HG03378 (cell line): Measurements from ENCODE around the gene FRRS1.
A peak's percentile ranks its signal among the peaks of the same experiment; 100 is the strongest.
"Not testable (repeated sequence)": the region's sequence is repeated elsewhere in the genome, so short reads cannot be mapped to it uniquely, and the experiment has no call there.

Experiments used
- ATAC-seq: cut with Tn5 transposase; IDR thresholded peaks from one replicate; pipeline ENCODE4 v1.9.1; 2021; ENCODE audit warnings: mild to moderate bottlenecking, moderate library complexity; ENCODE audit not compliant: unreplicated experiment

Gene FRRS1

DNA sequence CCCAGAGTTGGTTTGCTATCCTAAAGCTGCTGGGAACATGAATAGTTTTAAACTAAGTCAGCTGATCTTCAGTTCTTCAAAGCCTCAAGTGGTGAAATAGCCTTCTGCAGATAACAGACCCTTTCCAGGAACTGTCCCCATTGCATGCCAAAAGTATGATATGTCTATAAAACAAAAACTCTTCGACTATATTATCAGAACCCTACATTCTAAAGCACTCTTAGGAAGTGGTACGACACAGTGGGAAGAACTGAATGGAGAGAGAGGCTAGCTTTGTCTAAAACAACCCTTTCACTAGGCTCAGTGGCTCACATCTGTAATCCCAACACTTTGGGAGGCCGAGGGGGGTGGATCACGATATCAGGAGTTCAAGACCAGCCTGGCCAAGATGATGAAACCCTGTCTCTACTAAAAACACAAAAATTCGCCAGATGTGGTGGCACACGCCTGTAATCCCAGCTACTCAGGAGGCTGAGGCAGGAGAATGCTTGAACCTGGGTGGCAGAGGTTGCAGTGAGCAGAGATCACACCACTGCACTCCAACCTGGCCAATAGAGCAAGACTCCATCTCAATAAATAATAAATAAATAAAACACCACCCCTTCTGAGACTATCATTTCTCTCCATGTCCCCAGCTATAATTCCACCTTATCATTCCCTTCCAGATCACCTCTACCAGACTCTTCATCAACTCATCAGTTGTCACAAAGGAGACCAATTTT is 2.2 kb upstream of the FRRS1 start:
- no peak for ATAC-seq

DNA sequence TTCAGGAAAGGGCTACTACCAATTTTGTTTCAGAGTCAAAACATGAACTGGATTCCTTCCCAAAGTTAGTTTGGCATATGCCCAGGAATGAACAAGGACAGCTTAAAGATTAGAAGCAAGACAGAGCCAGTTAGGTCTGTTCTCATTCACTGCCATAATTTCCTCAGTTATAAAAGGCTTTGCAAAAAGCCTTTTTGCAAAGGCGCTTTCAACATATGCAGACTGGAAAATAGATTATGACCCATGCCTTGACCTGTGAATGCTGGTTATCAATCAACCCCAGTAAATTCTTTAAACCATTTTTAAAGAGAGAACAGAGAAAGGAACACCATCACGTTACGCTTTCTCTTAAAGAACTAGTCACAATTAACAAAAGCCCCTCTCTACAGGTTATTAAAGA is 1.7 kb upstream of the FRRS1 start:
- no peak for ATAC-seq

DNA sequence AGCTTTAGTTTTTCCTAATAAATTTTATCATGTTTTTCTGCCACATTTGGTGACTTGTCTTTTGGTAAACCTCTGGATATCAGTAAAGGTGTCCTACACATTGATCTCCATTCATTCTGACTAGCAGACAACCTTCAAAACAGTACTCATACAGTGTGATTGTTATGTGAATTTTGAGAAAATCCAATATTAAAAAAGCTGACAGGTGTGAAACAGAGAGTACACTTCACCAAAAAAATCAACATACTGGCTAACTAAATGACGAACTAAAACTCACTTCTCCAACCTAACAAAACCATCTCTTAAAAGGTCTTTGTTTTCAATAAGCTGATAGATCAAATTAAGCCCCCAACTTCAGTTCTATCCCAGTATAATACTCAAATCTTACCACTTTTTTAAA is 1.5 kb downstream of the FRRS1 start:
- ATAC-seq, result no peak

DNA sequence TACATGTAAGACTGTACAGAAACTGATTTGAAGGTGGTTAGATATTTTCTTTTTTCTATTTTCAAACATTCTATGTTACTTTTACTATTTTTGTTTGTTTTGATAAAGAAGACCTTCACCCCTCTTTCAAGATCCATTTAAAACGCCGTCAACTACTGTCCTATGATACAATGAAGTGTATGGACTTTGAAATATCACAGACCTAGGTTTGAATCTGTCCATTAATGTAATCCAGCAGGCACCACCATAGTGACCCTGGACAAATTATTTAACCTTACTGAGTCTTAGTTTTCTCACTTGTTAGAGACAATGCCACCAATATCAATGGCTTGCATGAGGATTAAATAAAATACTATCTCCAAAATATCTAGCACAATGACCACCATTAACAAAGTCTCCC is 2.0 kb downstream of the FRRS1 start:
- ATAC-seq, result no peak

DNA sequence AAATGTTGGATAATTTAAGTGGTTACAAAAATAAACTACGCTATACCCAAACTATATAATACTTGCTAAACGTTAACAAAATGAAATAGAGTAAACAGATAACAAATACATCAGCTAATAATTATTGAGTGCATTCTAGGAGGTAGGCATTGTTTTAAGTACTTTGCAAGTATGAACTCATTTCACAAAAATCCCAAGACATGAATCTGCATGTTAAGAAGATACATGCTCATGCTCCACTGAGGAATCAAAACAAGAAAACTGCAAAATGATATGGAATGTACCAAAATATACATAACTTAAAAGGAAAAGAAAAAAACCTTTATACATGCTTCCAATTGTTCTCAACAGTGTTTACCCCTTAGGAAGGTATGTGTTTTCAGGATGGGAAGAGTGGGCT is 2.5 kb downstream of the FRRS1 start:
- no peak for ATAC-seq

DNA sequence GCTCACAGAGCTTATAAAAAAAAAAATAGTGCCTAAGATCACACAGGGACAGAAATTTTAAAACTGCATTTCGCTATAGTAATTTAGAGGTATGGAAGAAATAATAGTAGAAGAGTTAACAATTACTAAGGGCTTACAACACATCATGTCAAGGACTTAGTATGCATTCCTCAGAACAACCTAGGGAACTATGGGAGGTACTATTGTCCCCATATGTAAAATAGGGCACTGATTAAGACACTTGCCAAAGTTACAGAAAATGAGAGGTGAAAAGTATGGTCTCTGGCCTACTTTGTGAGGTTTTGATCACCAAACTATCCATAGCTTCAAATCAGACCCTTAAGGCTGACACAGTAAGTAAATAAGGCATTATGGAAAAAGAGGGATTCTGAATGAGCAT is 4.7 kb downstream of the FRRS1 start:
- no peak for ATAC-seq

DNA sequence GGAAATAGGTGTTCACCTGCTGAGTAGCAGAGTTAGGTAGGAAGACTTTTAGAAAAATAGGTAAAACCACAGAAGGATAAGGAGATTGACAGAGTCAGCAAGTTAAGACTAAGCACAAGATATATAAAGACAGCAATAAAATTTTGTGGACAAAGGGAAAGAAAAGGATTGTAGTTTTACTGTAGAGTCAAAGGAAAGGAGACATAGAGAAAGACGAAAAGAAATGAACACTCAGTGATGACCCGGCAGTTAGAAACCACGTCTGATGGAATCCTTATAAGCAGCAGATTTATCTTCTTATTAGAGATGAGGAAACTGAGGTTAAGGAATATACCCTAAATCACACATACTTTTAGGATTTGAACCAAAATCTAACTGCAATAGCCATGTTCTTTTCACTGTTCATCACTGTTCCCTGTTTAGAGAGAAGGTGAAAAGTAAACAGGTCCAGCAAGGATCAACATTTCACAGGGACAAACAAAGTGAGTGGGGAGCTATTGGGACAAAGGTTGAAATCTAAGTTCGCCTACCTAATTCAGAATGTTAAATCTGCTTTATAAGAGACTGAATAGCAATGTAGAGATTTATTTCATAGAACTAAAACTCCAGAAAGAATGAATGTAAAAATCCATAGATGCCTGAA is 6.8 kb downstream of the FRRS1 start:
- no peak for ATAC-seq

DNA sequence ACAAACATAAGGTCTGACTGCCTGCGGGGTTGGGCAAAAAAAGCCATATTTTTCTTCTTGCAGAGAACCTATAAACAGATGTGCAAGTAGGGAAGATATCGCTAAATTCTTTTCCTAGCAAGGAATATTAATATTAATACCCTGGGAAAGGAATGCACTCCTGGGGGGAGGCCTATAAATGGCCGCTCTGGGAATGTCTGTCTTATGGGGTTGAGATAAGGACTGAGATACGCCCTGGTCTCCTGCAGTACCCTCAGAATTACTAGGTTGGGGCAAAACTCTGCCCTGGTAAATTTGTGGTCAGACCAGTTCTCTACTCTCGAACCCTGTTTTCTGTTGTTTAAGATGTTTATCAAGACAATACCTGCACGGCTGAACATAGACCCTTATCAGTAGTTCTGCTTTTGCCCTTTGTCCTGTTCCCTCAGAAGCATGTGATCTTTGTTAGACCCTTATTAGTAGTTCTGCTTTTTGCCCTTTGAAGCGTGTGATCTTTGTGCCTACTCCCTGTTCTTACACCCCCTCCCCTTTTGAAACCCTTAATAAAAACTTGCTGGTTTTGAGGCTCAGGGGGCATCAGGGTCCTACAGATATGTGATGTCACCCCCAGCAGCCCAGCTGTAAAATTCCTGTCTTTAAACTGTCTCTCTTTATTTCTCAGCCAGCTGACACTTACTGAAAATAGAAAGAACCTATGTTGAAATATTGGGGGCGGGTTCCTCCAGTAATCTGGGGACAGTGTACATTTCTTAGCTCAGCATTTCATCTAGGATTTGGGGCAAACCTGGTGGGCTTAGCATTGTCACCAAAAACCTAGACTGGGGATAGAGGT is 7.5 kb downstream of the FRRS1 start:
- ATAC-seq, result not testable (repeated sequence)

DNA sequence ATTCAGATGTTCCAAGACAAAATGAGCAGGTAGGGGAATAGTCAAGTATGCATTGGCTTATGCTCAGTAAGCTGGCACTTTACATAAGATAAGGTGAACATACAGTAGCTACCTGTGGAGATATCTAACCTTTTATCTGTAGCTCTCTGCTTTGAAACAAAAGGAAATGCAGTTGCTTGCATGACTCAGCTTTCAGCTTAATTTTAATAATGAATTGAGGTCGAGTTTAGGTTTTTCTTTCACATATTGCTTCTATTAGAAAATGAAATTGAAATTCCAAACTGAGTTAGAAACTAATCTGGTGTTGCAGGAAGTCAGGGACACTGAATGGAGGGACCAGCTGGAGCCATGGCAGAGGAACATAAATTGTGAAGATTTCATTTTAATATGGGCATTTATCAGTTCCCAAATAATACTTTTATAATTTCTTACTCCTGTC is 8.3 kb downstream of the FRRS1 start:
- peak; percentile 77 for ATAC-seq

DNA sequence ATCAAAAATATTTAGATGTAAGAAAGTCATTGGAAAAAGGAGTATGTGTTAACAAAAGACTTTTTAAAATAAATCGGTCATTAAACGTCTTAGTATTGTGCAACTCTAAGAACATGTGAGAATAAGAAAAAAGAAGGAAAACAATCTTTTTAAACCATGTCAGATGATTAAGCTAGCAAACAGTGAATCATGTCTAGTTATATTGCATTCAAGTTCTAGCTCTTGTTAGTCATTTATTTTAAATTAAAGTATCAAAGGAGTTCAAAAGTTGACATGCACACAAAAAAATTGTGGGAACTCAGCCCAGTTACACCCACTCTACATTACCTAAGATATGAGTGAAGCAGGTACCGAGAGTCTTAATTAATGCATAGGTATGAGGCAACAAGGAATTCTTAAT is 9.8 kb downstream of the FRRS1 start:
- ATAC-seq, result no peak

DNA sequence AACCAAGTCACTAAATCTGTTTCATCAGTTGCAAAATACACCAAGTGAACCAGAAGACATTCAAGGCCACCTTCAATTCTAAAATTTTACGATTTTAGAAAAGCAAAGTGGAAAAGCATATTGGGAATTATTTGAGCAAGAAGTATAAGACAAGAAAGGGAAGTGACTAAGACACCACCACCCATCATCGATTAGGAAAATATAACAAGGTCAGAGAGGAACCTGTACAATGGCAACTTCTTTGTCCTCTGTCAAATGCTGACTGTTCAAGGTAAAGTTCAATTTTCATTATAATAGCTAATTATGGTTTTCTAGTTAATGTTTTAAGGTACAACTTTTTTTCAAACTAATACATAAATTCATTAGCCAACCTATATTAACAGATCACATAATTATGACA is 10.8 kb downstream of the FRRS1 start:
- no peak for ATAC-seq

DNA sequence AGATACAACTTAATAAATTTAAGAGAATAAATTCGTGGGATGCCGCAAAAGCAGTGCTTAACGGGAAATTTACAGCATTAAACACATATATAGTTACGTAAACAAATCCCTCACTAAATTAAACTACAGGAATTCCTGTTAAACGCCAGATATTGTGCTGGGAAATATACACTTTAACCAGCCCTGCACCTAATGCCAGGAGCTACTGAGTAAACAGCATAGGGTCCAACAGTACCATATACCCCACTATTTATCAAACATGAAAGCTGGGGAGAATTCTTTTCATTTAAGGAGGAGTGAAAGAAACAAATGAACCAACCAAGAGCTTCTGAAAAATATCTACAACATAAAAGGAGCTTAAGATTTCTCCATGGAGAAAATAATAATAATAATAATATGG is 11.7 kb downstream of the FRRS1 start:
- no peak for ATAC-seq

DNA sequence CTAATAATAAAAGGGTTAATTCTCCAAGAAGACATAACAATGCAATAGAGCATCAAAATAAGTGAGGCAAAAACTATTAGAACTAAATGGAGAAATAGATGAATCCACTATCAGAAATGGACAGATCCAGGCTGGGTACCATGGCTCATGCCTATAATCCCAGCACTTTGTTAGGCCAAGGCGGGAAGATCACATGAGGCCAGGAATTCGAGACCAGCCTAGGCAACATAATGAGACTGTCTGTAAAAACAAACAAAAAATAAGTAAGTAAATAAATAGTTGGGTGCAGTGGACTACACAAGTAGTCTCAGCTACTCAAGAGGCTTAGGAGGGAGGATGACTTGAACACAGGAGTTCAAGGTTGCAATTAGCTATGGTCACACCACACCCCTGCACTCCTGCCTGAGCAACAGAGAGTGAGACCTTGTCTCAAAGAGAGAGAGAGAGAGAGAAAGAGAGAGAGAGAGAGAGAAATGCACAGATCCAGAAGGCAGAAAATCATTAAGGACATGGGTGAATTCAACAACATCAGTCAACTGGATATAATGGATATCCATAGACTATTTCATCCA is 12.3 kb downstream of the FRRS1 start:
- no peak for ATAC-seq

DNA sequence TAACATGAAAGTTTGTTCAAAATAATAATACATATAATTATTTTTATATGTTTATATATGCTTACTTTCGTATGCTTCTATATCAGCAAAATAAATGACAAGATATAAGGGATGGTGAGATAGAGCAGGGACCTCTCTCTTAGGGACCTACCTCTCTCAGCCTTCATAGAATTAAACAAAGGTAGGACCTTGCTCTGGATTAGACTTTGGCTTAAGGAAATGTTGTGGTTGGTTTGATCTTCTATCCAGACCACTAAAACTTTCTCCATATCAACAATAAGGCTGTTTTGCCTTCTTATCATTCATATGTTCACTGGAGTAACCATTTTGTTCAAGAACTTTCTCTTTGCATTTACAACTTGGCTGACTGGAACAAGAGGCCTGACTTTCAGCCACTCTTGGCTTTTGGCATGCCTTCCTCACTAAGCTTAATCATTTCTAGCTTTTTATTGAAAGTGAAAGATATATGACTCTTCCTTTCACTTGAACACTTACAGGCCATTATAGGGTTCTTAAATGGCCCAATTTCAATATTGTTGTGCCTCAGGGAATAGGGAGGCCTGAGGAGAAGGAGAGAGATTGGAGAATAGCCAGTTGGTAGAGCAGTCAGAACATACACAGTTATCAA is 14.4 kb downstream of the FRRS1 start:
- peak; percentile 82 for ATAC-seq

DNA sequence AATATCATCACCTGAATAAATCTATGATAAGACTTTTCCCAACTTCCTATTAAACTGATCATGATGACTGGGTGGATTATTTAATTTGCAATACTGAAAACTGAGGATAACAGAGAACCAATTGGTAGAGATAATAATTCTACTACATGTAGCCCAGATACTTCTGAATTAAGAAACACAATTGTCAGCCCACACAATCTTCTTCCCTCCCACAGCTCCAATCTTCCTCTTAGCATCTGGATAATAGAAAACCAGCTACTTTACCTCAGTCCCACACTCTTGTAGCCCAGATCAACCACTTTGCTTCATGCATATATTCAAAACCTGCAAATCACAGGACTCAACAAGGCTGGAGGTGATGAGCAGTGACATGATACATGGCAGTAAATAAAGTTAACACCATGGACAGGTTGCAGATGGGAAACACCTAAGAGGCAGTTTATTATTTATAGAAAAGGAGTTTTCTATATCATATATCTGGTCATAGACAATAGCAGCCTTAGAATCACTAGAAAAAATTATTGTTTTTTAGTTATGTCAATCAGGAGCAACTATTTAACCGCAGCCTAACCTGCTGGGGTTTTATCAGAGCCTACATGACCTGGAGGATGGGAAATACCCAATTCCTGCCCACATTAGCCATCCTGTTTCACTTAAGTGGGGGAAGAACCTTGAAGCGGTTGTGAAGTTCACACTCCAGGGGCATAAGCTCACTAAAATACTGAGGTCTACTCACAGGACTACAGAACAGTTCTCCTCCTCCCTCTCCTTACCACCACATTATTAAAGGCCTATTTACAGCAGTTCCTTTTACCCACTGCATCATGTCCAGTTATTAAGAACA is 16.7 kb downstream of the FRRS1 start:
- ATAC-seq, result peak; percentile 93

DNA sequence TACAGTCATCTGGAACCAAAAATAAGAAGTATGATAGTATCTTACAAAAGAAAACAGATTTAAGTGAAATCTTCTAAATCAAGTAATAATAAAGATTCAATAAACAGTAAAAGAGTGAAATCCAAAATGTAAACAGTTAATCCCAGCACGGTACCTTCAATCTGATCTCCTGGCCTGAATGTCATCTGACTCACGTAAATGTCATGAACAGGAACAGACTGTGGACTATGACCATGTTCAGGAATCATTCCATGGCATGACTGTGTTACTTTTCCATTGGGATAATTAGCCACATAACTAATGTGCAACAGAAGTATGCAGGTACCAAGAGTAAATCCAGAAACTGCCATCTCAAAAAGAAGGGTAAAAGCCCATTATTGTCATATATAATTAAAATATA is 18.0 kb downstream of the FRRS1 start:
- no peak for ATAC-seq

DNA sequence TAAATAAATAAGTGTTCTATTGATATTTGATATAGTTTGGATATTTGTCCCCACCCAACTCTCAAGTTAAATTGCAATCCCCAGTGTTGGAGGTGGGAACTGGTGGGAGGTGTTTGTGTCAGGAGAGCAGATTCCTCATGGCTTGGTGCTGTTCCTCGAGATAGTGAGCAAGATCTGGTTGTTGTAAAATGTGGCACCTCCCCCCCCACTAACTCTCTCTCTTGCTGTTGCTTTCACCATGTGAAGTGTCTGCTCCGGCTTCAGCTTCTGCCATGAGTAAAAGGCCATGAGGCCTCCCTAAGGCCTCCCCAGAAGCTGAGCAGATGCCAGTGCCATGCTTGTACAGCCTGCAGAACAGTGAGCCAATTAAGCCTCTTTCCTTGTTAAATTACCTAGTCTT is 20.8 kb downstream of the FRRS1 start:
- no peak for ATAC-seq

DNA sequence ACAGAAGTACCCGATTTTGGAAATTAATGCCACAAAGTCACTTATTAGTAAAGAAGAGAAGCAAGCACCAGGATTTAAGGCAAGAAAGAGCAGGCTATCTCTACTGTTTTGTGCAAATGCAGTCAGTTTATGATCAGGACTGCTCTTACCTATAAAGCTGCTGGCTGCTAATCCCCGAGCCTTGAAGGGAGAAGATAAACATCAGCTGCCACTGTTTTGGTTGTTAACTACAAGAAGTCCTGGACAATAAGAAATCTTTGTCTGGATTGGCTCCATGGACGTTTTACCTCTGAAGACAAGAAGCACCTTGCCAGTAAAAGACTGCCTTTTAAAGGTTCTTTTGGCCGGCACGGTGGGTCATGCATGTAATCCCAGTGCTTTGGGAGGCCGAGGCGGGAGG is 21.4 kb downstream of the FRRS1 start:
- no peak for ATAC-seq

DNA sequence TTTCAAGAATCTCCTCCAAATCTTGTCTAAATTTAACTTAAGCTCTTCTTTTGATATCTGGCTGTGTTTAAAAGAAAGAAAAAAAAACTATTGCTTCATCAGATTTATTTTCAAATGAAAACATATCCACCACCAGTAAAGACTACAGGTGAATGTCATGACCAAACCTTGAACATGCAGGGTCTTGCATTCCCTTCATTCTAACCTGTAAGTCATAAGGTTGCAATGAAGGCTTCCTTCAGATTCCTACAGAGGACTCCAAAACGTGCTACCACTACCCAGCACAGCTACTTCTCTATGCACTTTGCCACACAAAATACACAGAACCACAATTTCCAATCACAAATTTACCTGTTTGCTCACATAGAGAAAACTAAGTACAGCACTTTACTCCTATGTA is 26.3 kb downstream of the FRRS1 start:
- no peak for ATAC-seq

DNA sequence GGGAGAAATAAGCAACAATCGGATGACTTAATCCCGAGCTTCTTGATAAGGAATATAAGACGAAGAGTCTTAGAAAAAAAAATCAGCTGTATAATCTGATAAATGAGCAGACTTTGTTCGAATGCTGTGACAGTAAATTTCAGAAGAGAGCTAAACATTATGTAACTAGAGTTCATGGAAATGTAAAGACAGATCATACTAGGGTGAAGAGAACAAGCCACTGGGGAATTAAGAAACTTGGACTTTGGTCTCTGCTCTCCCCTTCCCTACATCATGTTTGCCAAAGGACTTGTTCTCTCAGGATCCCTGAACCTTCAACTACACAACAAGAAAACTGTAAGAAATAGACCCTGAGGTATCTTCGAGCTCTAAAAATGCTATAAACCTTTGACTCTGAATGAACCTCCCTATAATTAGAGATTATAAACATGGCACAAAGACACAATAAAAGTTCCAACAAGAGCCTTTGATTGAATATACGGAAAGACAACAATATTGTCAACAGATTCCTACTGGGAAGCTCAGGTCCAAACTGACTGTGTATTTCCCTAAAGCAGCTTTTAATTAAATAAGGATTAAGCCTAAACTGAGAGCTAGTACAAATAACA is 27.5 kb downstream of the FRRS1 start:
- ATAC-seq, result no peak
